Prostate gland (tissue), 2 donors: Measurements from ENCODE around the gene RBFOX2.

Experiments used
- CTCF ChIP-seq, 4 experiments: fragments of 200-600 bp in 2 of 4; fragments of 450-650 bp in 2 of 4; sonication (generic) in 2 of 4; IDR thresholded peaks; 1 replicate in 3 of 4; 2 replicates in 1 of 4; pipeline ENCODE4 v1.5.1; 2016 to 2019; ENCODE audit warnings: antibody characterized with exemption in 4 of 4, mild to moderate bottlenecking in 2 of 4, moderate library complexity in 2 of 4
- POLR2A ChIP-seq: fragments of 450-650 bp; IDR thresholded peaks from one replicate; pipeline ENCODE4 v1.6.1; 2016; ENCODE audit warnings: antibody characterized with exemption, mild to moderate bottlenecking
- POLR2AphosphoS5 ChIP-seq: sonication (generic); formaldehyde crosslinking; IDR thresholded peaks from one replicate; pipeline ENCODE4 v1.6.1; 2017; ENCODE audit warnings: antibody characterized with exemption

GRCh38 chr22:35838855-35839576 lies 189.6 kb downstream of the RBFOX2 start:
- peak in 2 of 4 experiments; percentile 39 to 43 for TF ChIP-seq CTCF (IDR thresholded peaks at IDR 0.05)
- TF ChIP-seq POLR2A, result no peak
- peak; percentile 24 for TF ChIP-seq POLR2AphosphoS5
